ENCODE measurements around the gene GSAP.
A peak's percentile ranks its signal among the peaks of the same experiment; 100 is the strongest.

Gene GSAP

DNA sequence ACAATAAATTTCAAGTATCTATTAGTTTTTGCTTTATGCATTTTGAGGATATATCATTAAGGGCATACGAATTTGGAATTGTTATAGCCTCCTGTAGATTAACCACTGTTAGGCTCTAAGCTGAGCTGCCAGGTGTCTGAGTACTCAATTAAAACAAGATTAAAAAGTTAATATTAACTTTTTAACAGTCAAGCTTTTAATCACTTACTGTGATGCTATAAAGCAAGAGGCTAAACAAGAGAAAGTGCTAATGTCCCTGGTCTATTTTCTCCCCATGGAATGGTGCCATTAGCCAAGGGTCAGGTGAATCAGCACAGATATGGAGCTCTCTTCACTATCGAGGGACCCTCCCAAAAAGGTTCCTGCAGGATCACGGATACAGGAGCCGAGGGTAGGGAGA lies 9.7 kb downstream of the GSAP start:
- DNase-seq, result no peak

- DNase-seq, result no peak
These were observed 11.5 kb downstream of the GSAP start for GRCh38 chr7:77404641-77405040.

GRCh38 chr7:77403957-77404356 lies 12.2 kb downstream of the GSAP start:
- DNase-seq, result no peak

DNA sequence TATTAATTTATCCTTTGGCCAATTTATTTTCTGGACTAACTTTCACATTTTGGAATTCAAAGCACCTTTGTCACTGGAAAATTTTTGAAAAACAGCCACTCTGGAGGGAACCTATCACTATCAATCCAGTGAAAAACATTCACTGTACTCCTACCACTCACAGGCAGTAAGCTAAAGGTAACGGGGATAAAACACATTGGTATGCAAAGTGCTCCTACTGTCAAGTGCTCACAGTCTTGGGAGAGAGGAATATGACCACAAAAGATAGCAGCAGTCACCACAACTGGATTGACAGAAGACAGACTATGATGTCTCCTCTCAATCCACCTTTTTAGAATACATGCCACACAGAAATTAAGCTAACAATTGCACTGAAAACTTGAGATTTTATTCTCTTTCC lies 13.3 kb downstream of the GSAP start:
- no peak for DNase-seq

- DNase-seq, result no peak
These were observed 15.1 kb downstream of the GSAP start for GRCh38 chr7:77401002-77401401.

GRCh38 chr7:77399816-77400215 lies 16.3 kb downstream of the GSAP start:
- DNase-seq, result no peak

DNA sequence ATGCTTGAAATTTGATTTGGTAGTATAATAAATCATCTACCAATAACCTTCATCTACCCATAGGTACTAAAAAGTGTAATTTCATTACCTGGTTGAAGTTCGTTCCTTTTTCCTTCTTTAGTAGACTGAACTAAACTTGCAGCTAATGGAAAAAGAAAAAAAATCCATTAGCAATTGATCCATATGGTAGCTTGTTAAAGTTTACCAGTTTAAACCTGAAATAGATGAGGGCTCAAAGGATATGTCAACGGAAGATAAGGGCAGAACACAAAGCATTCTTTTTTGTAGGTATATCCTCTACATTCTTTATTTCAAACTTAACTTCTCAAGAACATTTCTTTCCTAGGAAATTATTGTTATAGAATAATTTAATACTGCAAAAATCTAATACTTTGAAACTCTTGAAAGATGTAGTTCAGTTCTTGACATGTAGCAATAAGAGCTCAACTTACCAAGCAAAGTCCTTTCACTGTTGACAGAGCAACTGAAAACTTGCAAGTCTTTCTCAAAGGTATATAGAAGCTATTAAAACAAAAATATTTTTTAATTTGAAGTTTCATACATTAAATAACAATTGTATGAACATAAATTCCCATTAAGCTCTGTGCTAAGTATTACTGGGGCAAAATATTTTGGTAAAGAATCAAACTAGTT lies 19.1 kb downstream of the GSAP start:
- DNase-seq, result no peak

GRCh38 chr7:77395626-77396025 lies 20.5 kb downstream of the GSAP start:
- peak; percentile 59 for DNase-seq

- no peak for DNase-seq
These were observed 22.2 kb downstream of the GSAP start for GRCh38 chr7:77393954-77394353.

DNA sequence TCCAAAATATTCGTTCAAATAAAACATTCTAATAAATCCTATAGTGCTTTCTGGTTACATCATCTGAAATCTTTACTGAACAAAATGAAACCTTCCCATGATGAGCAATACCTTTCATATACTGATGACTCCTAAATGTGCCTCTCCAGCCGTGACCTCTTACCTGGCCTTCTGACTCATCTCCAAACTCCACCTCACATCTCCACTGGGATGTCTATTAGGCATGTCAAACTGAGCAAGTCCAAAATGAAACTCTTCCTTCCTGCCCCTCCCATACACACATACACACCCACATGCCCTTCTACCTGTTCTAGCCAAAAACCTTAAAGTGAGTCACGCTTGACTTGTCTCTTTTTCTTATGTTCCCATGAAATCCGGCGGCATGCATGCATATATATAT lies 22.9 kb downstream of the GSAP start:
- no peak for DNase-seq

DNA sequence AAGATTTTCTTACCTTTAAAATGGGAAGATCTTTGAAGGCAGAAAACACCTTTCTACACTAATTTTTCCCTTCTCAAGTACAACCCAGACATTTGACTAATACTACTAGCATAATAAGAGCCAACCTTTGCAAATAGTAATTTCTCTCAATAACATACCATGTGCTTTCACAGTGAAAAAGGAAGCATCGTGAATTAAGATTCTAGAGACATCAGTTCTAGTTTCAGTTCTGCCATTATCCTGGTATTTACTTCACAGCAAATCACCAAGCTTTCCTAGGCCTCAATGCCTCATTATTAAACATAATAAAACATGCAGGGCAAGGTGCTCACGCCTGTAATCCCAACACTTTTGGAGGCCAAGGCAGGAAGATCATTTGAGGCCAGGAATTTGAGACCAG lies 24.9 kb downstream of the GSAP start:
- DNase-seq, result no peak

DNA sequence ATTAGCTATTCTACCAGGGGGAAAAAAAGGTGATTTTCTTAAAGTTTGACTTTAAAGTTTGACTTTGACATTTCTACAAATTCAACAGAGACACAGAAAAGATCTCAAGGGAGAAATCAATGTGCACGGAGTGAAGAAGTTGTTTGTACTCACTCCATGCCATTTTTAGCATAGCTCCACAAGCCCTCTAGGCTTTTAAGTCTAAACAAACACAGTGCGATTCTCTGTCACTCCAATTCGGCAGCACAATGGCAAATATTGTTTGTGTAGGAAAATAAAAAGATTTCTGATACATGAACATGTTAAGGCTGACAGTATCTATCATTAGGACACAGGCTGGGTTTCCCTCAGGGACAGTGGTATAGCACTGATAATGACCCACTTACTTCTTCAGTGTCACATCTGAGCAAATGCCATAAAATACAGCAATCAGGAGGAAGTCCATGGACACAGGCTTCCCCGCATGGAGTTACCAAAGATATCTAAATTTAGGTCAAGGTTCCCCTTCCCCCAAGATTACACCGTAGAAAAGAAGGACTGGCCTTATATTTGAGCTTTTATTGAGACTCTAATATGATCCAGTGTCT lies 28.0 kb downstream of the GSAP start:
- DNase-seq, result no peak

- DNase-seq, result no peak
These were observed 29.9 kb downstream of the GSAP start for GRCh38 chr7:77386165-77386822.

DNA sequence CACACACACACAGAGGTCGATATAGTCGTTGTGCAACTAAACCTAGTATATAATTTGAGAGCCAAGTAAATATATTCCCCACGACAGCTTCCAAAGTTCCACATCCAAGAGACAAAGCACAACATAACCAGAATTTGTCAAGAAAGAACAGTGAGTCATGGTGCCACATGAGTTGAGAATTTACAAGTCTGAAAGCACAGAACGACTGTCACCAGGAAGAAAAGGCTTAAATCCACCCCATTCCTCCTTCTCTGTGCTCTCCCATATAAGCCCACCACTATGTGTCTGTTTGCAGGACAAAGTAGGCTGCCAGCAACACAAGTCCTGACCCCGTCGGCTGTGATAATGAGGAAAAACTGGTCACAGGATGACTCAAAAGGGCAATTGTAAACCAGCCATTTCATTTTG lies 32.8 kb downstream of the GSAP start:
- no peak for DNase-seq

DNA sequence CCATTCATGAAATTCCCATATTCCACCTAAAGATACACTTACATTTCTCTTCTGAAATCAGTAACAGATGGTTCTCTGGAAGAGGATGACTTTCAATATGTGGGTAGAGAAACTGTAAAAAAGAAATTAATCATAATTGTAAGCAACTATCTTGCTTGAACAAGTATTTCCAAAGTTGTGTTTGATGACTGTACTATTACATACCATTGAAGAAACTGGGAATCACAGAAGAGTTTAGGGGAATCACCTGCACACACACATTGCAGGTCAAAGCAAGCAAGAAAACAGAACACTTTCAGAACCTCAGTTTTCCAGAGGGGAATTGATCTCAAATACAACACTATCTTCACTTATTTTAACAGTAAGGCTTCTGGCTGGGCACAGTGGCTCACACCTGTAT lies 33.6 kb downstream of the GSAP start:
- DNase-seq, result no peak

DNA sequence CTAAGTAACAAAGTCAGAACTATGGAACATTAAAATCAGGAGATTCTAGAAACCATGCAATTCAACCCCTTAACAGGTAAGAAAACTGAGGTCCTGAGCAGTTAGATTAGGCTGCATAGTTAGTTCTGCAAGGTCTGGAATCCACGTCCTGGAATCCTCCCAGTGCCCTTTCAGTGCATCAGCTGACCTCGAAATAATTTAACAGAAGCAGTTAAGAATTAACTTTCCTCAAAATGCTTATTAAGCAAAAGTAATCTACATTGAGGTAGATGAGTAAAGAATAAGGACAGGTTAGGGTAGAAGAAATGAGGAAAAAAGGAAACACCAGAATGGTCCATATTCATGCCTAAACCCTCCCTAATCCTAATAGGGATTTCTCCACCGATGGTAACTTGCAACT lies 37.6 kb downstream of the GSAP start:
- DNase-seq, result no peak

- no peak for DNase-seq
These were observed 45.5 kb downstream of the GSAP start for GRCh38 chr7:77370606-77371005.

GRCh38 chr7:77368974-77369373 lies 47.2 kb downstream of the GSAP start:
- DNase-seq, result no peak

DNA sequence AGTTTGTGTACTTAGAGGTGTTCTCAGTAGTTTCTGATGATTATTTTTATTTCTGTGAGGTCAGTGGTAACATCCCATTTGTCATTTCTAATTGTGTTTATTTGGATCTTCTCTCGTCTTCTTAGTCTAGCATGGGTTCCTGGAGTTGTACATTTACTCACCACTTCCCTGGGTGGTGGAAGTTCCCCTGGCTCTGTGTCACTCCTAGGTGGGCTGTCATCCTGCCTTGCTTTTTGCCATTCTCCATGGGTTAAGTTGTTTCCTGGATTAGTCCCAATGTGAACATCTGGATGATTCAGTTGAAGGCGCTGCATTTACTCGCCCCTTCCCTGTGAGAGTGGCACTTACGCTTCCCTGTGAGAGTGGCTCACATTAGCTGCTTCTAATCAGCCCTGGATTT lies 48.2 kb downstream of the GSAP start:
- DNase-seq, result no peak

GRCh38 chr7:77362905-77363304 lies 53.2 kb downstream of the GSAP start:
- DNase-seq, result no peak

DNA sequence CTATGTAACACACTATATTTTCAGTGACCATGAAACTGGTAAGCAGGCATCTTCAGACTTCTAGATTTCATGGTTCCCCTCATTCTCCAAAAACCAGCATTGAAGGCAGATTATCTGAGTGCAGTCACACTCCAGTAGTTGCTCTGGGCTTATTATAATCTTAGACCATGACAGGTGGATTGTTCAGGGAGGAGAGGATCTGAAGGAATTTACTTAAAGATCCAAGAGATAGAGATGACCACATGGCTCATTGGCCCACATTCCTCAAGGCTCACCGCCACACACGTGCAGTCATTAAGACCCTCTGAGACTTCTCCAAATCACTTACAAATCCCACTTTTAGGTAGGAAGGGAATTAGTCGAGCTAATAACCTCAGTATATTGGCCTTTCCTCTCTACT lies 55.2 kb downstream of the GSAP start:
- no peak for DNase-seq

DNA sequence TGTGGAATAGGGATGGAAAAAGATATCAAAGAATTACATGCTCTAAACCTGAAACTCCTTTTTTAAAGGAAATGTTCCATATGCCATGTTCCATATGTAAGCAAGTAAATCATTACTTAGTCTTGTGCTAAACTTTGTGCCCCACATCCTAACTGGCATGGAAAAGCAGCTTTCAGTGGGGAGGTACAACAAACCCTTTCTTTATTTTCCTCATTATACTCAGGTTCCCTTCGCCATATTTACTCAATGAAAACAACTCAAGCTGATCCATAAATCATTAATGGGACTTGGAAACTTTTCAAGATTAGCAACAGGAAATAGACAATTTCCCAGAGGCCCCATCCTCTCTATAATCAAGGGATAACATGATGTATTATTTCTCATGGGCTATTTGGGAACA lies 56.0 kb downstream of the GSAP start:
- DNase-seq, result no peak

GRCh38 chr7:77359599-77359998 lies 56.5 kb downstream of the GSAP start:
- no peak for DNase-seq

DNA sequence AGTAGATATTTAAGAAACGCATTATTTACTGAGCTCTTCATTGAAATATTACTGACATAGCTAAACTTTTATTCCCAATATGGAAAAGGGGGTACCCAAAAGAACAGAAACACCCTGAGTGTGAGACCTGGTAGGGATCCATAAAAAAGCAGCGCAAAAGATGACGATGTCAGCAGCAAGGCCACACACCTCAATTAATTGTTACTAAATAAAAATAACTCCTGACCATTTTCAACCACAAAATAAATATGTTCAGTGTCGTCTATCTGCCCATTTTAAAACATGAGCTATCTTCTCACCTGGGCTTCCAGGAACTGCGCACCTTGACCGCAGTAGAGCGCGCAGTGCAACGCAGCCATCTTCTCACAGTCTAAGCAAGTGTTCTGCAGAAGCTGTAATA lies 61.2 kb downstream of the GSAP start:
- DNase-seq, result no peak

GRCh38 chr7:77354484-77354883 lies 61.7 kb downstream of the GSAP start:
- DNase-seq, result no peak
